ENCODE data around the gene FAM124A. TPM values are rescaled to one million over a fixed set of nuclear protein-coding genes. Genes with fewer than 3 reads are reported as not detected.

Gene FAM124A
- polyA plus RNA-seq, 1 donor = 1.2 TPM

DNA sequence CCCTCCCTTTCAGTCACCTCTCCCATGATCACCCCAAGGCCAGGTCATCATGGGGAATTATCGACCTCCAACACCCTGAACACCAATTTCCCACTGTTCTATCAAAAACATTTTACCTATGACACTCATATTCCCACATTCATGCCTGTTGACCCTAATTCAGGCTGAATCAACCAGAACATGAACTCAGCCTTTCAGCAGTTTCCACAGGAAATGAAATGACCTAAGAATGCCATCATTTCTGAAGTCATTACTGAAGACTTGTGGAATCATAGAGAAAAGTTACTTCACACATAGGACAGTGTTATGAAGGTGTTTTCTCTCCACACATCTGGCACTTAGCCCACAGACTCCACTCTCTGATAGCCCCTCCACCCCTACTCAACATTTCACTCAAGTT, 29.9 kb upstream of the FAM124A start:
- H3K27me3 ChIP-seq (ENCODE audit: control insufficient read depth, insufficient read depth, low read length) = peaks cover 2% of the 10 kb centered on the region
- no peaks in the 10 kb centered on the region for H3K36me3 ChIP-seq (ENCODE audit: control insufficient read depth, insufficient read depth, low read length)
- no peak for DNase-seq
- H3K27ac ChIP-seq (ENCODE audit: low read length) = no peak overlapping the region
- H3K9me3 ChIP-seq (ENCODE audit: control insufficient read depth, low read depth, low read length) = no peaks in the 10 kb centered on the region
- 100% methylated on average over 1 of the region's 1 CpG for WGBS (ENCODE audit: insufficient coverage, low lambda C conversion rate)
- H3K4me1 ChIP-seq (ENCODE audit: control insufficient read depth, insufficient read depth, low read length) = no peaks in the 10 kb centered on the region
- H3K4me3 ChIP-seq (ENCODE audit: low read length) = no peak overlapping the region

DNA sequence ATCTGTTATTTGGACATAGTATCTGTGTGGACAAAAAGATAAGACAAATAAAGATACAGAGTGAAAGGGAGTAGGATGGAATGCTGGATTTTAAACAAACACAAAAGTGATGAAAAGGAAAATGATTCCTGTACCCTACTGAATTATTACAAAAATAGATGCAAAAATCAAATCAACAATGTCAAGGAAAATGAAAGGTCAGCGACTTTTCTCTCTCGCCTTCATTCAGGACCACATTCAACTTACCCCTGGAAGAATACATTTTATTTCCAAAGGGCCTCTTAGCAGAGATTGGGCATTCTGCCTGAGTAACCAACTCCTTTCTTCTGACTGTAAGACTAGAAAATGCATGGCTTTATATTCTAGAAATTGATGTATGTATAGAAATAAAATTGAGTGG, 28.8 kb upstream of the FAM124A start:
- 80% methylated on average over 1 of the region's 2 CpGs for WGBS (ENCODE audit: insufficient coverage, low lambda C conversion rate)
- no peaks in the 10 kb centered on the region for H3K4me1 ChIP-seq (ENCODE audit: control insufficient read depth, insufficient read depth, low read length)
- H3K9me3 ChIP-seq (ENCODE audit: control insufficient read depth, low read depth, low read length) = no peaks in the 10 kb centered on the region
- no peak for DNase-seq
- H3K36me3 ChIP-seq (ENCODE audit: control insufficient read depth, insufficient read depth, low read length) = no peaks in the 10 kb centered on the region
- peaks cover 2% of the 10 kb centered on the region for H3K27me3 ChIP-seq (ENCODE audit: control insufficient read depth, insufficient read depth, low read length)
- H3K4me3 ChIP-seq (ENCODE audit: low read length) = no peak overlapping the region
- H3K27ac ChIP-seq (ENCODE audit: low read length) = no peak overlapping the region

DNA sequence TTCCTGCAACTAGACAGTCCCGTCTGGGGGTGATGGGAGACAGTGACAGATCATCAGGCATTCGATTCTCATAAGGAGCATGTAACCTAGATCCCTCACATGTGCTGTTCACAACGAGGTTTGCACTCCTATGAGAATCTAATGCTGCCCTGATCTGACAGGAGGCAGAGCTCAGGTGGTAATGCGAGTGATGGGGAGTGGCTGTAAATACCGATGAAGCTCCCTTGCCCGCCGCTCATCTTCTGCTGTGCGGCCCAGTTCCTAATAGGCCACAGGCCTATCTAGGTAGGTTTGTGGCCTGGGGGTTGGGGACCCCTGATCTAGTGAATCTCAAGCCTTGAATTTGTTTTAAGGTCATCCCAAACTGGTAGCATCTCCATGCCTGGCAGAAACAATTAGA, 27.3 kb upstream of the FAM124A start:
- DNase-seq = no peak
- peaks cover 2% of the 10 kb centered on the region for H3K27me3 ChIP-seq (ENCODE audit: control insufficient read depth, insufficient read depth, low read length)
- H3K4me1 ChIP-seq (ENCODE audit: control insufficient read depth, insufficient read depth, low read length) = no peaks in the 10 kb centered on the region
- no peaks in the 10 kb centered on the region for H3K36me3 ChIP-seq (ENCODE audit: control insufficient read depth, insufficient read depth, low read length)
- H3K9me3 ChIP-seq (ENCODE audit: control insufficient read depth, low read depth, low read length) = no peaks in the 10 kb centered on the region
- WGBS (ENCODE audit: insufficient coverage, low lambda C conversion rate) = no CpG with 5 or more reads among the region's 8 CpGs
- no peak overlapping the region for H3K4me3 ChIP-seq (ENCODE audit: low read length)
- no peak overlapping the region for H3K27ac ChIP-seq (ENCODE audit: low read length)

DNA sequence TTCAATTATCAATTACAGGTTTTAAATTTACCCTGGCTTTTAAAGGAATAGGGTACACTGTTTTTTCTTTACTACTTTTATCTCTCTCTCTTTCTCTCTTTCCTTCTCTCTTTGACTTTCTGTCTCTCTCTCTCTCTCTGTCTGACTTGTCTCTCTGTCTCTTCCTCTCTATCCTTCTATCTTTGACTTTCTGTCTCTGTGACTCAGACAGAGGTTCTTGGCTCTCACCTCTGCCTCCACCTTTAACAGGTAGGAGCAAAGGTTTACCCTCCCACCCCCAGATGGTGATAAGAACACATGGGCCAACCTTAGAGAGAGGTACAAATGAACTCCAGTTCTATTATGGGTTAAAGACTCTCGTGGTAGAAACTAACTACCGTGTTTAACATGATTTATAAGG, 20.3 kb upstream of the FAM124A start:
- H3K4me3 ChIP-seq (ENCODE audit: low read length) = no peak overlapping the region
- peaks cover 4% of the 10 kb centered on the region for H3K27me3 ChIP-seq (ENCODE audit: control insufficient read depth, insufficient read depth, low read length)
- DNase-seq = no peak
- no peaks in the 10 kb centered on the region for H3K4me1 ChIP-seq (ENCODE audit: control insufficient read depth, insufficient read depth, low read length)
- no peaks in the 10 kb centered on the region for H3K36me3 ChIP-seq (ENCODE audit: control insufficient read depth, insufficient read depth, low read length)
- H3K9me3 ChIP-seq (ENCODE audit: control insufficient read depth, low read depth, low read length) = no peaks in the 10 kb centered on the region
- WGBS (ENCODE audit: insufficient coverage, low lambda C conversion rate) = no CpG with 5 or more reads among the region's 2 CpGs
- H3K27ac ChIP-seq (ENCODE audit: low read length) = no peak overlapping the region

DNA sequence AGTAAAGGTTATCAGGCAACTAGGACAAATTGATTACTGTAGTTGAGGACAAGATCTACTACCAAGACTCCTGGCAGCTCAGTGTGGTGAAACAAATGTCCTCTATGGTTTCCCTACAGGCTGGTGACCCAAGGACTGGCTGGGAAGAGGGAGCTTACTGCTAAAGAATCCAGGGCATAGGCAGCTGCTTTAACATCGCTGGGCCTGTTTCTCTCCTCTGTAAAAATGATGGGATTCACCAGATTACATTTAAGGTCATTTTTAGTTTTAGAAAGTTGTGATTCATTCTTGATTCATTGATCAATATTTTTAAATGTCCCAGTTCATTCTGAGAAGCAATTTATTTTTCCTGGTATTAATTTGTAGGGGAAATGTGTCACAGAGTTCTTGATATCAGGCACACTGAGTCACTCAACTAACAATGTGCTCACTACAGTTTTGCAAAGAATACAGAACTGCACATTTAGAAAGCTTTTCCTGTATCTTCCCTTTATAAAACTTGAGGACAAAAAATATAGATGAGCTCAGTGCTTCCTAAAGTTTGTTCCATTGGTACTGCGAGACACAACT, 19.6 kb upstream of the FAM124A start:
- peaks cover 3% of the 10 kb centered on the region for H3K27me3 ChIP-seq (ENCODE audit: control insufficient read depth, insufficient read depth, low read length)
- H3K4me3 ChIP-seq (ENCODE audit: low read length) = no peak overlapping the region
- H3K36me3 ChIP-seq (ENCODE audit: control insufficient read depth, insufficient read depth, low read length) = no peaks in the 10 kb centered on the region
- DNase-seq = no peak
- H3K4me1 ChIP-seq (ENCODE audit: control insufficient read depth, insufficient read depth, low read length) = no peaks in the 10 kb centered on the region
- WGBS (ENCODE audit: insufficient coverage, low lambda C conversion rate) = no CpG with 5 or more reads among the region's 2 CpGs
- H3K9me3 ChIP-seq (ENCODE audit: control insufficient read depth, low read depth, low read length) = no peaks in the 10 kb centered on the region
- no peak overlapping the region for H3K27ac ChIP-seq (ENCODE audit: low read length)

GRCh38 chr13:51206584-51206983, 15.6 kb upstream of the FAM124A start:
- peaks cover 9% of the 10 kb centered on the region for H3K27me3 ChIP-seq (ENCODE audit: control insufficient read depth, insufficient read depth, low read length)
- H3K36me3 ChIP-seq (ENCODE audit: control insufficient read depth, insufficient read depth, low read length) = no peaks in the 10 kb centered on the region
- H3K27ac ChIP-seq (ENCODE audit: low read length) = no peak overlapping the region
- no peak for DNase-seq
- 93% methylated on average over 2 of the region's 3 CpGs for WGBS (ENCODE audit: insufficient coverage, low lambda C conversion rate)
- no peaks in the 10 kb centered on the region for H3K9me3 ChIP-seq (ENCODE audit: control insufficient read depth, low read depth, low read length)
- H3K4me1 ChIP-seq (ENCODE audit: control insufficient read depth, insufficient read depth, low read length) = no peaks in the 10 kb centered on the region
- H3K4me3 ChIP-seq (ENCODE audit: low read length) = no peak overlapping the region

DNA sequence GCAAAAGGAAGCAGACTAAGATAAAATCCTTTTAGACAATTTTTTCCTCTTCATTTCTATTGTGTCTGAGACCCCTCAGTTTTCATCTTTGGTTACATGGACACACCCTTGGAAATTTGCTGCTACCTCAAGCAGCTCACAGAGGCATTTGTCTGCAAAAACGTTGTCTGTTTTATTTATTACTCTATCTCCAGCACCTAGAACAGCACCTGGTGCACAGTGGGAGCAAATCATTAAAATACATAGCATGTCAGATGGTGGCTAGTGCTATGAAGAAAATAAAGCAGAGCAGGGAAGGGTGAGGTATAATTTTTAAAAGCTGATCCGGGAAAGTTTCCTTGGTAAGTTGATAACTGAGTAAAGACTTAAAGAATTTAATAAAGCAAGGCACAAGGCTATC, 14.3 kb upstream of the FAM124A start:
- Histone ChIP-seq H3K9me3 (ENCODE audit: control insufficient read depth, low read depth, low read length) (no peaks in the 10 kb centered on the region), H3K4me1 (ENCODE audit: control insufficient read depth, insufficient read depth, low read length) (no peaks in the 10 kb centered on the region), H3K27ac (ENCODE audit: low read length) (no peak overlapping the region), H3K36me3 (ENCODE audit: control insufficient read depth, insufficient read depth, low read length) (no peaks in the 10 kb centered on the region), H3K4me3 (ENCODE audit: low read length) (no peak overlapping the region), H3K27me3 (ENCODE audit: control insufficient read depth, insufficient read depth, low read length) (peaks cover 15% of the 10 kb centered on the region)
- 86% methylated on average over 1 of the region's 2 CpGs for WGBS (ENCODE audit: insufficient coverage, low lambda C conversion rate)
- DNase-seq = no peak

DNA sequence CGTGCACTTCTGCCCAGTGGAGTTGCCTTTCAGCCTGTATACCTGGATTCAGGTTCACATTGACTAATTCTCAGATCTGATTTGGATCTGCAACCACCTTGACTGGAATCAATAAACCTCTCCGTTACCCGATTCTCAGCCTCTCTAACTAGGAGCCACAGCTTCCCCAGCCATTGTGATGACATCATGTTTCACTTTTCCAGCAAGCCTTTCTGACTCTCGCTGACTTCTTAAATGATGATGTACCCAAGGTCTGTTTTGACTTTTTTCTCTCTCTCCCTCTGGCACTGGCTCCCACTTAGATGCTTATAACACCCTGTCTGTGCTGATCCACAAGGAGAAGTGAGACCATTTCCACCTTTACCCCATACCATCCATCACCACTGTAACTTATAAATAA, 13.5 kb upstream of the FAM124A start:
- Histone ChIP-seq H3K4me1 (ENCODE audit: control insufficient read depth, insufficient read depth, low read length) (no peaks in the 10 kb centered on the region), H3K4me3 (ENCODE audit: low read length) (no peak overlapping the region), H3K27ac (ENCODE audit: low read length) (no peak overlapping the region), H3K27me3 (ENCODE audit: control insufficient read depth, insufficient read depth, low read length) (peaks cover 19% of the 10 kb centered on the region), H3K36me3 (ENCODE audit: control insufficient read depth, insufficient read depth, low read length) (no peaks in the 10 kb centered on the region), H3K9me3 (ENCODE audit: control insufficient read depth, low read depth, low read length) (no peaks in the 10 kb centered on the region)
- no peak for DNase-seq
- WGBS (ENCODE audit: insufficient coverage, low lambda C conversion rate) = 50% methylated on average over 2 of the region's 4 CpGs

DNA sequence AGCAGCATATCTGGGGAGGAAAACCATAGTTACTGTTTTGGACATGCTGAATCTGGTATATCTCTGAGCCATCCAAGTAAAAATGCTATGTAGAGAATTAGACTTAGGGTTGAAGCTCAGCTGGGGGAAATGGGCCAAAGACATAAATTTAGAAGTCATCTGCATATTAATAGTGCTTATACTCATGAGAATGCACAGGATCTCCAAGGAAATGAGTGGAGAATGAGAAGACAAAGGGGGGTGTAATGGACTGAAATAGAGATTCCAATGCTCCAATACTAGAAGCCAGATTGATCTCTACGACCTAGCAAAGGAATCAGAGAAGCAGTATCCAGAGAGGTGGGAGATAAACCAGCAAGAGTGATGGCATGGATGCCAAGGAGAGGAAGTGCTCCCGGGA, 10.3 kb upstream of the FAM124A start:
- Histone ChIP-seq H3K4me1 (ENCODE audit: control insufficient read depth, insufficient read depth, low read length) (no peaks in the 10 kb centered on the region), H3K36me3 (ENCODE audit: control insufficient read depth, insufficient read depth, low read length) (no peaks in the 10 kb centered on the region), H3K4me3 (ENCODE audit: low read length) (no peak overlapping the region), H3K27ac (ENCODE audit: low read length) (no peak overlapping the region), H3K27me3 (ENCODE audit: control insufficient read depth, insufficient read depth, low read length) (peaks cover 23% of the 10 kb centered on the region), H3K9me3 (ENCODE audit: control insufficient read depth, low read depth, low read length) (no peaks in the 10 kb centered on the region)
- no CpG with 5 or more reads among the region's 2 CpGs for WGBS (ENCODE audit: insufficient coverage, low lambda C conversion rate)
- DNase-seq = no peak

GRCh38 chr13:51212758-51213157, 9.4 kb upstream of the FAM124A start:
- DNase-seq = no peak
- WGBS (ENCODE audit: insufficient coverage, low lambda C conversion rate) = no CpG with 5 or more reads among the region's 2 CpGs
- Histone ChIP-seq H3K9me3 (ENCODE audit: control insufficient read depth, low read depth, low read length) (no peaks in the 10 kb centered on the region), H3K27ac (ENCODE audit: low read length) (no peak overlapping the region), H3K36me3 (ENCODE audit: control insufficient read depth, insufficient read depth, low read length) (no peaks in the 10 kb centered on the region), H3K4me1 (ENCODE audit: control insufficient read depth, insufficient read depth, low read length) (no peaks in the 10 kb centered on the region), H3K4me3 (ENCODE audit: low read length) (no peak overlapping the region), H3K27me3 (ENCODE audit: control insufficient read depth, insufficient read depth, low read length) (peaks cover 23% of the 10 kb centered on the region)

- DNase-seq = no peak
- no CpG with 5 or more reads among the region's 6 CpGs for WGBS (ENCODE audit: insufficient coverage, low lambda C conversion rate)
- H3K27me3 ChIP-seq (ENCODE audit: control insufficient read depth, insufficient read depth, low read length) = peaks cover 23% of the 10 kb centered on the region
- no peaks in the 10 kb centered on the region for H3K9me3 ChIP-seq (ENCODE audit: control insufficient read depth, low read depth, low read length)
- H3K4me3 ChIP-seq (ENCODE audit: low read length) = no peak overlapping the region
- no peaks in the 10 kb centered on the region for H3K36me3 ChIP-seq (ENCODE audit: control insufficient read depth, insufficient read depth, low read length)
- H3K27ac ChIP-seq (ENCODE audit: low read length) = no peak overlapping the region
- H3K4me1 ChIP-seq (ENCODE audit: control insufficient read depth, insufficient read depth, low read length) = no peaks in the 10 kb centered on the region
Observed at GRCh38 chr13:51213173-51213728, 8.9 kb upstream of the FAM124A start.
